AG04450 (cell line): Measurements from ENCODE around the gene ANXA6. TPM values are rescaled to one million over a fixed set of nuclear protein-coding genes. Genes with fewer than 3 reads are reported as not detected.

Source experiments
- CTCF ChIA-PET: fragments of 300-600, 350-600 bp; formaldehyde crosslinking; extraction: SDS; loops from one replicate; lab custom pipeline; 2022; ENCODE audit warnings: antibody characterized with exemption, inconsistent platforms; lab: Charles Lee
- POLR2A ChIA-PET: fragments of 350-600 bp; formaldehyde crosslinking; extraction: SDS; loops from one replicate; lab custom pipeline; 2021; ENCODE audit warnings: antibody characterized with exemption, inconsistent platforms; lab: Yijun Ruan, JAX
- DNase-seq: peaks from one replicate; pipeline ENCODE4 v3.0.0-alpha.2; 2011; ENCODE audit warnings: low read depth, low spot score
- H3K27ac ChIP-seq: one replicate; pipeline ENCODE4 v1.5.1; 2012; ENCODE audit warnings: low read depth, low read length, control low read depth
- H3K27me3 ChIP-seq: one replicate; pipeline ENCODE4 v1.6.0; 2012; ENCODE audit warnings: low read length; ENCODE audit not compliant: control insufficient read depth, insufficient read depth
- H3K4me3 ChIP-seq: 2 replicates; pipeline ENCODE4 v1.5.1; 2011; ENCODE audit warnings: mild to moderate bottlenecking, low read depth, low read length, control low read depth
- H3K9me3 ChIP-seq: 2 replicates; pipeline ENCODE4 v1.5.1; 2012; ENCODE audit warnings: low read length; ENCODE audit not compliant: control insufficient read depth, insufficient read depth
- CTCF ChIP-seq: IDR thresholded peaks from 2 replicates; pipeline ENCODE4 v1.5.1; 2011; ENCODE audit warnings: low read depth, low read length, control low read depth, inconsistent platforms
- polyA plus RNA-seq: library from polyadenylated mRNA; depleted of rRNA; stranded (reverse); fragments of >200 nt; gene quantifications from 2 replicates; pipeline ENCODE4 v1.2.3, GENCODE V29; 2011

ANXA6 gene
- polyA plus RNA-seq, 1 experiment = 502 TPM

- no peak for TF ChIP-seq CTCF
Observed at GRCh38 chr5:151066920-151067319, 90.7 kb downstream of the ANXA6 start.

GRCh38 chr5:151065609-151066008 is 92.0 kb downstream of the ANXA6 start:
- CTCF ChIA-PET = interaction anchor here (0.9 to 15.2 kb wide), 3 partner anchors 14 to 50 kb away, joined by 3 to 174 read pairs (median 16); no protein-coding TSS in a partner anchor

More at GRCh38 chr5:151066920-151067319, 90.7 kb downstream of the ANXA6 start:
- Histone ChIP-seq H3K4me3 (no peak overlapping the region), H3K9me3 (no peaks in the 10 kb centered on the region), H3K27ac (no peak overlapping the region), H3K27me3 (no peaks in the 10 kb centered on the region)
- POLR2A ChIA-PET = no interaction called here
- no peak for DNase-seq
- CTCF ChIA-PET = interaction anchor here (15.2 kb wide), 1 partner anchor 17 kb away, joined by 174 read pairs; no protein-coding TSS in a partner anchor

GRCh38 chr5:151064916-151065499 is 92.6 kb downstream of the ANXA6 start:
- H3K27ac ChIP-seq = no peak overlapping the region
- DNase-seq = no peak
- no peak overlapping the region for H3K4me3 ChIP-seq
- H3K27me3 ChIP-seq = no peaks in the 10 kb centered on the region
- no peak for TF ChIP-seq CTCF
- no peaks in the 10 kb centered on the region for H3K9me3 ChIP-seq
- ChIA-PET POLR2A (no interaction called here), CTCF (interaction anchor here (2.5 to 15.2 kb wide), 2 partner anchors 15 to 50 kb away, joined by 16 to 174 read pairs; no protein-coding TSS in a partner anchor)

More at GRCh38 chr5:151065609-151066008, 92.0 kb downstream of the ANXA6 start:
- no peak for DNase-seq
- TF ChIP-seq CTCF = no peak
- Histone ChIP-seq H3K27ac (no peak overlapping the region), H3K4me3 (no peak overlapping the region), H3K9me3 (no peaks in the 10 kb centered on the region), H3K27me3 (no peaks in the 10 kb centered on the region)
- POLR2A ChIA-PET = no interaction called here

- DNase-seq = no peak
- POLR2A ChIA-PET = interaction anchor here (1.1 kb wide), 1 partner anchor 13 kb away, joined by 4 read pairs; no protein-coding TSS in a partner anchor
- no peak overlapping the region for H3K4me3 ChIP-seq
- peak overlapping the region; percentile 65 for H3K27ac ChIP-seq
- CTCF ChIA-PET = interaction anchor here (1.0 to 15.2 kb wide), 5 partner anchors 14 to 63 kb away, joined by 3 to 174 read pairs (median 6); no protein-coding TSS in a partner anchor
- H3K9me3 ChIP-seq = no peaks in the 10 kb centered on the region
- 0 out of 2 replicates have a peak, but pooled peaks have one; percentile 3 for TF ChIP-seq CTCF
- H3K27me3 ChIP-seq = no peaks in the 10 kb centered on the region
Observed at GRCh38 chr5:151063142-151063989, 94.2 kb downstream of the ANXA6 start.
